IMR-90 (cell line): ENCODE results near the gene CHPF2. TPM values are rescaled to one million over a fixed set of nuclear protein-coding genes. Genes with fewer than 3 reads are reported as not detected.

ENCODE experiments used
- ATAC-seq: fragments of 200-7000 bp; cut with Tn5 transposase; 2 replicates; pipeline ENCODE4 v1.9.1; 2020; ENCODE audit warnings: low read depth, mild to moderate bottlenecking, moderate library complexity
- BruUV-seq: library from RNA; stranded (reverse); fragments of 400-500 nt; replicated peaks from 2 replicates; lab custom pipeline; 2021; lab: Mats Ljungman, UMichigan
- CTCF ChIA-PET: fragments of 300-600 bp; formaldehyde crosslinking; extraction: SDS; loops from one replicate; lab custom pipeline; 2021; ENCODE audit warnings: antibody characterized with exemption; lab: Yijun Ruan, JAX
- POLR2A ChIA-PET: fragments of 300-600 bp; sonication (Branson Sonifier 250); formaldehyde crosslinking; loops from one replicate; lab custom pipeline; 2022; ENCODE audit warnings: antibody characterized with exemption; ENCODE audit not compliant: unreplicated experiment; lab: Charles Lee
- DNase-seq: peaks from one replicate; pipeline ENCODE4 v3.0.0; 2013
- H2AFZ ChIP-seq: replicated peaks from 2 replicates; pipeline ENCODE3; 2013; ENCODE audit warnings: low read length, mild to moderate bottlenecking; ENCODE audit not compliant: poor library complexity
- H2AK5ac ChIP-seq: 2 replicates; pipeline ENCODE4 v1.6.1; 2013; ENCODE audit warnings: low read depth, low read length, inconsistent platforms
- H2AK9ac ChIP-seq: replicated peaks from 2 replicates; pipeline ENCODE3; 2013; ENCODE audit warnings: mild to moderate bottlenecking, low read depth, low read length, moderate library complexity; ENCODE audit not compliant: poor library complexity
- H2BK120ac ChIP-seq: 2 replicates; pipeline ENCODE4 v1.6.1; 2013; ENCODE audit warnings: low read depth, low read length, inconsistent platforms
- H2BK15ac ChIP-seq: 3 replicates; pipeline ENCODE4 v1.6.1; 2013; ENCODE audit warnings: low read depth, low read length, inconsistent platforms
- H2BK20ac ChIP-seq: 2 replicates; pipeline ENCODE4 v1.6.1; 2013; ENCODE audit warnings: low read depth, mild to moderate bottlenecking, inconsistent platforms, low read length, moderate library complexity
- H2BK5ac ChIP-seq: 2 replicates; pipeline ENCODE4 v1.6.1; 2013; ENCODE audit warnings: mild to moderate bottlenecking, low read depth, low read length, inconsistent platforms; ENCODE audit not compliant: poor library complexity, severe bottlenecking
- H3K14ac ChIP-seq: replicated peaks from 2 replicates; pipeline ENCODE4 v1.6.1; 2013; ENCODE audit warnings: low read depth, low read length, inconsistent platforms
- H3K18ac ChIP-seq: 2 replicates; pipeline ENCODE4 v1.6.1; 2013; ENCODE audit warnings: low read depth, low read length, control low read depth
- H3K23ac ChIP-seq: 2 replicates; pipeline ENCODE4 v1.6.1; 2013; ENCODE audit warnings: low read depth, low read length, inconsistent platforms
- H3K27ac ChIP-seq: 2 replicates; pipeline ENCODE4 v1.5.1; 2013; ENCODE audit warnings: mild to moderate bottlenecking, control low read depth, low read length; ENCODE audit not compliant: insufficient read depth
- H3K27me3 ChIP-seq: 2 replicates; pipeline ENCODE4 v1.6.1; 2013; ENCODE audit warnings: low read length; ENCODE audit not compliant: control insufficient read depth, insufficient read depth
- H3K36me3 ChIP-seq: 2 replicates; pipeline ENCODE4 v1.6.1; 2013; ENCODE audit warnings: low read length, mixed read lengths; ENCODE audit not compliant: control insufficient read depth, insufficient read depth
- H3K4ac ChIP-seq: 2 replicates; pipeline ENCODE4 v1.6.1; 2013; ENCODE audit warnings: low read depth, low read length, inconsistent platforms
- H3K4me1 ChIP-seq: 2 replicates; pipeline ENCODE4 v1.6.1; 2013; ENCODE audit warnings: low read length, mixed read lengths; ENCODE audit not compliant: control insufficient read depth, insufficient read depth
- H3K4me2 ChIP-seq: 2 replicates; pipeline ENCODE4 v1.6.1; 2013; ENCODE audit warnings: low read depth, mild to moderate bottlenecking, control low read depth, low read length, moderate library complexity
- H3K4me3 ChIP-seq: 2 replicates; pipeline ENCODE4 v1.5.1; 2013; ENCODE audit warnings: low read depth, mild to moderate bottlenecking, control low read depth, low read length, moderate library complexity; ENCODE audit not compliant: insufficient read depth
- H3K56ac ChIP-seq: 2 replicates; pipeline ENCODE4 v1.6.1; 2013; ENCODE audit warnings: low read length, inconsistent platforms; ENCODE audit not compliant: insufficient read depth; ENCODE audit errors: extremely low read depth
- H3K79me1 ChIP-seq, 2 experiments: 2 replicates each; pipeline ENCODE4 v1.6.1; 2013; ENCODE audit warnings: low read length in 2 of 2, inconsistent platforms in 1 of 2, low read depth in 1 of 2
- H3K9ac ChIP-seq: 2 replicates; pipeline ENCODE4 v1.6.1; 2013; ENCODE audit warnings: low read depth, low read length, control low read depth
- H3K9me1 ChIP-seq: 2 replicates; pipeline ENCODE4 v1.6.1; 2013; ENCODE audit warnings: low read length, inconsistent platforms; ENCODE audit not compliant: insufficient read depth
- H3K9me3 ChIP-seq: 2 replicates; pipeline ENCODE4 v1.6.1; 2013; ENCODE audit warnings: low read length; ENCODE audit not compliant: control insufficient read depth, insufficient read depth
- H4K20me1 ChIP-seq: 2 replicates; pipeline ENCODE4 v1.6.1; 2013; ENCODE audit warnings: low read length, inconsistent platforms; ENCODE audit not compliant: insufficient read depth
- H4K5ac ChIP-seq: 2 replicates; pipeline ENCODE4 v1.6.1; 2013; ENCODE audit warnings: mild to moderate bottlenecking, low read depth, low read length, control low read depth
- H4K8ac ChIP-seq, 2 experiments: 2 replicates each; pipeline ENCODE4 v1.6.1; 2013; ENCODE audit warnings: low read depth in 2 of 2, low read length in 2 of 2, control low read depth in 1 of 2, inconsistent platforms in 1 of 2
- H4K91ac ChIP-seq: 2 replicates; pipeline ENCODE4 v1.6.1; 2013; ENCODE audit warnings: low read depth, low read length, inconsistent platforms; ENCODE audit not compliant: insufficient read depth
- CEBPB ChIP-seq: IDR thresholded peaks from 2 replicates; pipeline ENCODE4 v1.6.1; 2012; ENCODE audit warnings: low read depth, low read length, improper control_type of control experiment
- MAFK ChIP-seq: IDR thresholded peaks from 2 replicates; pipeline ENCODE4 v1.6.1; 2012; ENCODE audit warnings: low read depth, low read length, improper control_type of control experiment
- NFE2L2 ChIP-seq: fragments of 150-350 bp; IDR thresholded peaks from 2 replicates; pipeline ENCODE4 v1.6.1; 2016; ENCODE audit warnings: low read depth, mild to moderate bottlenecking, low read length
- POLR2A ChIP-seq: IDR thresholded peaks from 2 replicates; pipeline ENCODE4 v1.6.1; 2012; ENCODE audit warnings: mild to moderate bottlenecking, low read depth, low read length
- RCOR1 ChIP-seq: IDR thresholded peaks from 2 replicates; pipeline ENCODE4 v1.6.1; 2012; ENCODE audit warnings: mild to moderate bottlenecking, low read length, improper control_type of control experiment; ENCODE audit not compliant: insufficient replicate concordance
- RFX5 ChIP-seq: IDR thresholded peaks from 2 replicates; pipeline ENCODE4 v1.8.0; 2012; ENCODE audit warnings: low read depth, mild to moderate bottlenecking, low read length, moderate library complexity
- WGBS, 2 experiments: methylation state at CpG; one replicate each; pipeline versions ENCODE4 v1.1.5 to v1.1.7; 2013; ENCODE audit warnings: missing lambda C conversion rate in 2 of 2; ENCODE audit not compliant: insufficient read length in 1 of 2; ENCODE audit errors: extremely low coverage in 2 of 2; 5-methylcytosine and 5-hydroxymethylcytosine counted together
- dilution Hi-C: fragments of 300-500 bp; cut with HindIII; formaldehyde crosslinking; loops from one replicate; pipeline ENCODE4 v1.14.3; 2018; ENCODE audit warnings: low sequenced_read_pairs; ENCODE audit not compliant: unreplicated experiment
- in situ Hi-C: fragments of 300-500 bp; cut with MboI; formaldehyde crosslinking; loops from 3 replicates; pipeline ENCODE4 v1.14.3; 2019; ENCODE audit warnings: low sequenced_read_pairs, inconsistent platforms, mixed read lengths
- intact Hi-C: fragments of 100-400 bp; cut with micrococcal nuclease; formaldehyde crosslinking; loops from 2 replicates; pipeline ENCODE4 v1.10.0; 2022
- polyA plus RNA-seq, 3 experiments: library from polyadenylated mRNA; depleted of rRNA; stranded (reverse); fragments of >200 nt; gene quantifications; 2 replicates each; pipeline ENCODE4 v1.2.3, GENCODE V29; 2012; ENCODE audit warnings: low replicate concordance in 1 of 3
- total RNA-seq: library from RNA; depleted of rRNA; stranded (reverse); fragments of >200 nt; gene quantifications from 2 replicates; pipeline ENCODE4 v1.2.3, GENCODE V29; 2012
- TF ChIP-seq, protein P1 (sequence below): fragments of 150-350 bp; IDR thresholded peaks from 2 replicates; pipeline ENCODE4 v1.6.1; 2017; ENCODE audit warnings: mild to moderate bottlenecking, antibody characterized with exemption, low read length, low read depth

The CHPF2 gene
- total and polyA plus RNA-seq, 2 of the 4 experiments (the other 2 are of a cell fraction) = 26.2 to 77.0 TPM

DNA sequence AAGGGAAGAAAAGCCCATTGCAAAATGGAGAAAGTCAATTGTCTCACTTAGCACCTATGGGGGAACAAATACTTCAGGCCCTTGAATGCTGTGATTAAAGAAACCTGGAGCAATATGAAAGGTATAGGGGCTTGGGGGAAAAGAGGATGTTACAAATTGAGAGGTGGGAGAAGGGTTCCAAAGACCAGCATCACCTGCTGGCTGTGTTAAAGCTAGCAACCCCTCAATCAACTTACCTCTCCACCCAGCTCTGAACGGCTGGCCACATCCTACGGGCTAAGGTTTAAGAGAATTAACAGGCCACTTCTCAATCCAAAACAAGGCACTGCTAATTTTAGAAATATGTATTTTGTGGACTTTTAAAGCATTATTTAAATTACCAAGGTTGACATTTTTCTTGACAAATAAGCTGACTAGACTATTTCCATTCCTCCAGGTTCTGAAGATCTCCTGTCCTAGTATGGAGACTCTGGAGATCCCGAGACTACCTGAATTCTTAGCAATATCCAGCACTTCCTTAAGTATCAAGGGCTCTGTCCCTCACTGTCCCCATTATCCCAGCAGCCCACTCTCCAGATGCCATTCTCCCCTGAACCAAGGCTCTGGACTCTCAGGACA is 21.0 kb upstream of the CHPF2 start:
- Histone ChIP-seq H3K4ac (no peak overlapping the region), H3K9ac (no peak overlapping the region), H3K23ac (no peak overlapping the region), H2AK9ac (no peak overlapping the region), H4K8ac (no peak overlapping the region), H3K14ac (no peak overlapping the region), H3K4me1 (no peaks in the 10 kb centered on the region), H2AK5ac (no peak overlapping the region), H4K20me1 (no peaks in the 10 kb centered on the region), H3K27ac (no peak overlapping the region), H3K79me1 (no peaks in the 10 kb centered on the region), H3K4me3 (no peak overlapping the region), H3K4me2 (no peak overlapping the region), H3K27me3 (peaks cover 19% of the 10 kb centered on the region), H3K9me3 (no peaks in the 10 kb centered on the region), H3K56ac (no peak overlapping the region), H3K18ac (no peak overlapping the region), H2BK120ac (no peak overlapping the region), H2BK15ac (no peak overlapping the region), H2AFZ (no peak overlapping the region), H2BK20ac (no peak overlapping the region), H3K36me3 (peaks cover 34% of the 10 kb centered on the region), H2BK5ac (no peak overlapping the region), H4K91ac (no peak overlapping the region), H4K5ac (no peak overlapping the region), H3K9me1 (no peaks in the 10 kb centered on the region; the same call in 1 of the 2 replicates)
- POLR2A ChIA-PET = interaction anchor here (0.6 kb wide), 1 partner anchor 10 kb away, joined by 11 read pairs; no protein-coding TSS in a partner anchor
- TF ChIP-seq CEBPB = no peak
- TF ChIP-seq NFE2L2 = no peak
- no peak for TF ChIP-seq RFX5
- peak; percentile 94 for TF ChIP-seq MAFK
- no peak for TF ChIP-seq RCOR1
- TF ChIP-seq, protein P1, sequence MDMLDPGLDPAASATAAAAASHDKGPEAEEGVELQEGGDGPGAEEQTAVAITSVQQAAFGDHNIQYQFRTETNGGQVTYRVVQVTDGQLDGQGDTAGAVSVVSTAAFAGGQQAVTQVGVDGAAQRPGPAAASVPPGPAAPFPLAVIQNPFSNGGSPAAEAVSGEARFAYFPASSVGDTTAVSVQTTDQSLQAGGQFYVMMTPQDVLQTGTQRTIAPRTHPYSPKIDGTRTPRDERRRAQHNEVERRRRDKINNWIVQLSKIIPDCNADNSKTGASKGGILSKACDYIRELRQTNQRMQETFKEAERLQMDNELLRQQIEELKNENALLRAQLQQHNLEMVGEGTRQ = no peak
- no peak for TF ChIP-seq POLR2A
- no peak for DNase-seq
- no peak for ATAC-seq
- in situ Hi-C loops (no loop called here), dilution Hi-C loops (no loop called here), intact Hi-C loops (no loop called here)
- CTCF ChIA-PET = no interaction called here
- no TSS peak for BruUV-seq
- WGBS, 2 experiments = 100% methylated on average over 1 of the region's 3 CpGs; no CpG with 5 or more reads in 1 of the 2 experiments
